GM19351 (cell line): ENCODE data around the gene ZNF446.

Experiments used
- ATAC-seq: cut with Tn5 transposase; IDR thresholded peaks from one replicate; pipeline ENCODE4 v1.9.1; 2021; ENCODE audit warnings: mild to moderate bottlenecking, moderate library complexity; ENCODE audit not compliant: unreplicated experiment

The ZNF446 gene

DNA sequence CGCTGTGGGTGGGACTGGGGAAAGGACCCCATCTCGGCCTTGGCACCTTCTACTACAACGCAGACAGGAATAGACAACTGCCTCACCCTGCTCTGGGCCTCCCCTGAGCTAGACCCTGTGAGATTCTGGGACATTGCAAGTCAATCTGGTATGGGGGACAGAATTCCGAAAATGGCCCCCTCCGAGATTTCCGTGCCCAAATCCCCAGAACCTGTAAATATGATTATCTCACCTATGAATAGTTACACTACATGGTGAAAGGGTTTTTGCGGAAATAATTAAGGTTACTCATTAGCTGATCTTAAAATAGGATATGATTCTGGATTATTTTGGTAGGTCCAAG is 44.1 kb downstream of the ZNF446 start:
- no peak for ATAC-seq

DNA sequence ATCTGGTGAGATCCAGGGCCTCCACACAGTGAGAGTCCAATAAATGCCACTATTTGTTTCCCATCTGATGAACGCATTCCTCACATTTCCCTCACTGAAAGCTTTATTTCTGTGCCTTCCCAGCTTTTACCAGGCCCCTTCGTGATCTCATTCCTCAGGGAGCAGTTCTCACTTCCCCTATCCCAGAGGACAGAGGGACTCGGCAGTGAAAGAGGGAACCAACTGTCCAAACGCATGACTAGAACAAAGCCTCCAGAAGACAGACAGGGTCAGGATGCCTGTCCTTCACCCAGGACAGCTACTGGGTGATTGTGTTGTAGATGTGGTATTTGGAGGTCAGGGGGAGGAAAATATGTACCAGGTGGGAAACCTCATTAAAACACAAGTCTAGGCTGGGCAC is 45.5 kb downstream of the ZNF446 start:
- no peak for ATAC-seq

DNA sequence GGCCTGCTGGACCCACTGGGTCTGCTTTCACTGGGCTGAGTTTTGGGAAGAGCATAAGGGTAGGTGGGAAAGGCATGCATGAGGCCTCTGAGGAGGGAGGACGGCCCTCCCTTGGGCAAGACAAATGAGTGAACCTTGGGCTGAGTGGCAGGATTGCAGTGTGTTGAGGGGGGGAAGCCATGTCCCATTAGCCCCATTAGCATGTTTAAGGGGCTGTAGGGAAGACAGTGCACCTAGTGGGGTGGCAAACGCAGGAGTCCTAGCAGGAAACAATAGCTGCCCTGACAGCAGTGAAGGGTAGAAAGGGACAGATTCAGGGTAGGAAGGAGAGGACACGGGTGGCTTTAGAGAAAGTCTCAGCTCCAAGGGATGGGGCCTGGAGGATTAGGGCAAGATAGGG is 46.6 kb downstream of the ZNF446 start:
- ATAC-seq = no peak

DNA sequence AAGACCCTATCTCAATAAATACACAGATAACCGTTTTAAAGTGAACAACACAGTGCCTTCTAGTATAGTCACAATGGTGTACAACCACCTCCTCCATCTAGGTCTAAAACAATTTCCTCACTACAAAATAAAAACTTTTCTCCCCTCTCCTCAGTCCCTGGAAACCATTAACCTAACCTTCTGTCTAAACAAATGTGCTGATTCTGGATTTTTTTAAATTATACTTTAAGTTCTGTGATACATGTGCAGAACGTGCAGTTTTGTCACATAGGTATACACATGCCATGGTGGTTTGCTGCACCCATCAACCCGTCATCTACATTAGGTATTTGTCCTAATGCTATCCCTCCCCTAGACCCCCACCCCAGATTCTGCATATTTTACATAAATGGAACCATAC is 53.3 kb downstream of the ZNF446 start:
- ATAC-seq = no peak
